ENCODE results near the gene FAM9B.

GRCh38 chrX:9062641-9063040, 28.7 kb upstream of the FAM9B start:
- TF ChIP-seq CTCF (conservative IDR thresholded peaks at IDR 0.05; ENCODE audit: low read depth in 2 of 2) (no peak), POLR2AphosphoS5 (IDR thresholded peaks at IDR 0.05; ENCODE audit: low read depth) (no peak)
